ENCODE results near the gene HIRIP3.

DNA sequence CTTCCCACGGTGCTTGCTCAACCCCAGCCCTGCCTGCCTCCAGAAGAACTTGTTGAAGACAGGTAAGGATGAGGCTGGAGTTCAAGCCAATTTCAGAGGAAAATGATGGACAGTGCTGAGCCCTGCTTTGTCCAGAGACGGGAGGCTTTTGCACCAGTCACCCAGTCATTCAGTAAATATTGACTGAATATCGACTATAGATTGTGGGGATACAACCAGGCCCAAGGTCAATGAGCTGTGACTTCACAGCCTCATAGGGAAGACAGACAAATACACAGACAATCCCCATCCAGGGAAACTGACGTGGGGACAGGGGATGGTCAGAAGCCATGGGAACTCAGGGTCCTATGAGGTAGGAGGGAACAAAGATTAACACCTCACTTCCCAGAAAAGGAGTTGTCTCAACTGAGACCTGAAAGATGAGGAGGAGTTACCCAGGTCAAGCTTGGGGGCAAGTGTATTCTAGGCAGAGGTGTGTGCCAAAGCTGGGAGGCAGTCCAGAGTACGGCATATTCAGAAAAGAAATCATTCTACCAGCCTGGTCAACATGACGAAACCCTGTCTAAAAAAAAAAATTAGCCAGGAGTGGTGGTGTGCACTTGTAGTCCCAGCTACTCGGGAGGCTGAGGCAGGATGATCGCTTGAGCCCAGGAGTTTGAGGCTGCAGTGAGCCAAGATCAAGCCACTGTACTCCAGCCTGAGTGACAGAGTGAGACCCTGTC lies 21.3 kb upstream of the HIRIP3 start:
- TF ChIP-seq CTCF (IDR thresholded peaks at IDR 0.05) = no peak
- TF ChIP-seq TEAD4 (IDR thresholded peaks at IDR 0.05; ENCODE audit: borderline replicate concordance, insufficient read depth) = no peak
- TF ChIP-seq JUND (IDR thresholded peaks at IDR 0.05) = no peak
